KG1 (cell line): ENCODE measurements around the gene LRRC47.
A peak's percentile ranks its signal among the peaks of the same experiment; 100 is the strongest.

Experiments
- DNase-seq: peaks from one replicate; lab custom pipeline; 2025; lab: John Stamatoyannopoulos, UW

Gene LRRC47

GRCh38 chr1:3796215-3797061 is at the start of gene LRRC47:
TSS of gene LRRC47 (minus strand) at chr1:3796498. CDS start at chr1:3796476, 22 bp downstream.
- DNase-seq, result peak; percentile 82

DNA sequence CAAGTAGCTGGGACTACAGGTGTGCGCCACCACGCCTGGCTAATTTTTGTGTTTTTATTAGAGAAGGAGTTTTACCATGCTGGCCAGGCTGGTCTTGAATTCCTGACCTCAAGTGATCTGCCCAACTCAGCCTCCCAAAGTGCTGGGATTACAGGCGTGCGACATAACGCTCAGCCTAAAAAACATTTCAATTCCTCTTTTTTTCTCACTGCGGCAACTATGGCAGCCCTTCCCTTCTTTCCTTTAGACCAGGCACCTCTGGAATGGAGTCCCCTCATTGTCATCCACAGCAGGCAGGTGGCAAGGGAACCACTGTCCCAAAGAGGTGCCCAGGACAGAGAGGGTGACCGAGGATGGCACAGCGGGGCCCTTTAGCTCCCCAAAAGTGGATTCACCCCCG is 46.6 kb upstream of the LRRC47 start:
- DNase-seq, result no peak

- no peak for DNase-seq
Observed at GRCh38 chr1:3841491-3841890, 45.2 kb upstream of the LRRC47 start.

DNA sequence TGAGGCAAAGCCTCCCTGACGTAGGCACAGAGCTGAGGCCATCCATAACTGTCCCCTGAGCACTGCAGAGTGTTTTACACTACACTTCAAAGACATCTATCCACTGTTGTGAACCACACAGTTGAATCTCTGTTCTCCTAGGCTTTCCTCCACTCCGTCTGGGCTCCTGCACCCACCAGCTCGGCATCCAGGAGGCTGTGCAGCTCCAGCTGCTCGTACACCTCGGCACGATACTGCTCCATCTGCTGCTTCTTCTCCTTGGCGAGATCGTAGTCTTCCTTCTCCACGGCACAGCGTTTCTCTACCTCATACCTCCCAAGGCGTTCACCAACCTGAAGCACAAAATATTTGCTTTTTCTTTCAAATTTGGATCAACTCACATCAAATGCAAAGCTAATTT is 42.5 kb upstream of the LRRC47 start:
- no peak for DNase-seq

DNA sequence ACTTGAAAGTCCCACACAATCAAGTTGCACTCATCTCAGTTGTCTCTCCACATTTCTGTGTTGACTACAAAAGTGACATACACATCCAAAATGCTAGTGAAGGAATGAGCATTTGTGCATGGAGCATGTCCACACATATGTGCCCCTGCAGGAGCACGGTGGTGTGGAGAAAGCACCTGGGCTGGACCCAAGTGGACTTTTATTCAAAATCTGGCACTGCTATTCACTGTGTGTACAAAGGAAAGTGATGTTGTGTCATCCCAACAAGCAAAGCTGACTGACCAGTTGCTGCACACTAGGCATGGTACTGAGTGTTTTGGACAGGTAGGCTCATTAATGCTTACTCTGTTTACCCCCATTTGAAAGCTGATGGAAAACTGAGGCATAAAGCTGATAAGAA is 41.4 kb upstream of the LRRC47 start:
- no peak for DNase-seq

DNA sequence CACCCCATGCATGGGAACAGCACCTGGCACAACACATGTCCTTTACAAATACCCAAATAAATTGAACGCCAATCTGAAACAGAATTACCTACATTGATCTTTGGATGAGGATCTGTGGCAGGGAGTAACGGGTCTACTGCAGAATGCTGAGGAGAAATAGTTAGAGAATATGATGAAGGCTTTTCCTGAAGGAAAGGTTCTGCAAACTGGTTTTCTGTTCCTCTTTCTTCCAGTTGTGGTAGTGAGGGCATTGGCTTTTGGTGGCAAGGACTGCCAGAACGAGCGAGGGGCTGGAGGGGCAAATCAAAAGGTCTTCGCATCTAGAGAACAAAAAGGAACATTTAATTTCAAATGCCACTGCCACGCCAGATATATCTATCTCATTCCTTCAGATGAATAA is 40.9 kb upstream of the LRRC47 start:
- no peak for DNase-seq

GRCh38 chr1:3836421-3836820 is 40.1 kb upstream of the LRRC47 start:
- no peak for DNase-seq

GRCh38 chr1:3834701-3835100 is 38.4 kb upstream of the LRRC47 start:
- no peak for DNase-seq

DNA sequence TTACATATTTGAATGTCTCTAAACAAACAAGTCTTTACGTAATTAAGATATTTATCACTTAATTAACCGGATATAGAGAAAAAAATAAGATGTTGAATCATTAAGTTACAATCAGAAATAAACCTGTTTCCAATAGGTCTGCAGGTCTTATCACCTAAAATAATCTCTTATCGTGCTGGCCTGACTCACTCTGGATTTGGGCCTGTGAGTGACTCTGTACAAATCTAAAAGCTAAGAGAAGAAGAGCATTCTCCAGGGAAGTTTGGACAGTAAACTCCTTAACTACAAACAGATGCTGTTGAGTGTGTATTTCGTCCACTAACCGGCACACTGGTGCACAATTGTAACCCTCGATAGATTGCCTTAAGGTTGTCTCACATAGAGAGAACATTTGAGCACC is 35.4 kb upstream of the LRRC47 start:
- no peak for DNase-seq

- no peak for DNase-seq
Observed at GRCh38 chr1:3828391-3828790, 32.1 kb upstream of the LRRC47 start.

- DNase-seq, result no peak
Observed at GRCh38 chr1:3827813-3828307, 31.6 kb upstream of the LRRC47 start.

DNA sequence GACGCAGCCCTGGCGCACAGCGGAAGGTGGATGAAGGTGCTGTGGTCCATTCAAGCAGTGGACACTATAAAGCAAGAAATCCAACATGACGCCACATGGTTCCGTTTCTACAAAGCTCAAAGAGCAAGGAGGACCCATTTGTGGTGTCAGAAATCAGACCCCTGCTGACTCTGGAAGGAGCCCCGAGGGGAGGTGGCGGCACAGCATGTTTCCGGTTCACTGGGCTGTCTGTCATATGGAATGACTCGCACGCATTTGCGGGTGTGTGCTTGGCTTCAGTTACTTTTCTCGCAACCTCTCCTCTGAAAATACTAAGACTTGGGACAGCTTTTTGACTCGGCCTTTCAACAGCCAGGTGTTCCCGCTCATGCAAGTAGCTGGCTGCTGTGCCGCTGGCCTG is 29.1 kb upstream of the LRRC47 start:
- no peak for DNase-seq

DNA sequence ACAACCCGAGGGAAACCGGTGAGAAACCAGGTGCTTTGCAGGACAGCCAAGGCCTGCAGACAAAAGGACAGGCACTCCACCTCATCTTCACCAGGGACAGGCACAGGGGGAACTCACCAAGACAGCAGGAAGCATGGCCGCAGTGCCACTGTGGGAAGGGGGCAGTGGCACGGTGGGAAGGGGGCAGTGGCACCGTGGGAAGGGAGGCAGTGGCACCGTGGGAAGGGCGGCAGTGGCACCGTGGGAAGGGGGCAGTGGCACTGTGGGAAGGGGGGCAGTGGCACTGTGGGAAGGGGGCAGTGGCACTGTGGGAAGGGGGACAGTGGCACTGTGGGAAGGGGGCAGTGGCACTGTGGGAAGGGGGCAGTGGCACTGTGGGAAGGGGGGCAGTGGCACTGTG is 28.4 kb upstream of the LRRC47 start:
- DNase-seq, result no peak

GRCh38 chr1:3822421-3822820 is 26.1 kb upstream of the LRRC47 start:
- no peak for DNase-seq

- DNase-seq, result no peak
Observed at GRCh38 chr1:3821908-3822307, 25.6 kb upstream of the LRRC47 start.

DNA sequence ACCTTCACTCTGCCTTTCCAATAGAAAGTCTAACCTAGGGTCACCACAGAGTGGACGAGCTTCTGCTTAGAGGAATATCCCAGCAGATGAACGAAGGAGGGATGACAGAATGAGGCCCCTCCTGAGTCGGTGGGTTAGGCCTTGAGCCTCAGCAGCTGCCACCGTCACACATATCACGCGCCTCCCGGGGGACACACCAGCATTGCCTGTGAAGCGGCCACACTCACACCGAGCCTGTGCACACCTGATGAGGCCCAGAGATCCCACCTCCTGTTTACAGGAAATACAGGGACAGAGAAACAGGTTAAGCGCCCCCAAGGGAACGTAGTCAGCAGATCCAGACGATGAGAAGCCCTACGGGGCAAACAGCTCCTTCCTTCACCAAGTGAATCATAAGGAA is 25.1 kb upstream of the LRRC47 start:
- DNase-seq, result no peak

GRCh38 chr1:3821004-3821403 is 24.7 kb upstream of the LRRC47 start:
- no peak for DNase-seq

DNA sequence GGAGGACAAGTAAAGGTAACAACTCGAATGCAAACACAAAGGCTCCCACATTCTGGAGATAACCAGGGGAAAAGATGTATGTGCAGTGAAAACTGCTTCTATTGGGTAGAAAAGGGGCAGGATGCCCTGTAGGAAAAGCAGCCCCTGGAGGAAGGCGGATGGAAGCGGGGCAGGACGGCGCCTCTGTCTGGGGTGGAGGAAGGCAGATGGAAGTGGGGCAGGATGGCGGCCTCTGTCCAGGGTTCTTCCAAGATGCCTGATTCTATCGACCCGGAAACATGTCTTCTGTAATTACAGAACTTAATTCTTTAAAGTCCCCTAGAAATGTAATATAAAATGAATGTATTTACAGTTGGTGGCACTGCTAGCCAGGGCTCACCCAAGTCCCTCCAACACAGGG is 24.0 kb upstream of the LRRC47 start:
- DNase-seq, result no peak

DNA sequence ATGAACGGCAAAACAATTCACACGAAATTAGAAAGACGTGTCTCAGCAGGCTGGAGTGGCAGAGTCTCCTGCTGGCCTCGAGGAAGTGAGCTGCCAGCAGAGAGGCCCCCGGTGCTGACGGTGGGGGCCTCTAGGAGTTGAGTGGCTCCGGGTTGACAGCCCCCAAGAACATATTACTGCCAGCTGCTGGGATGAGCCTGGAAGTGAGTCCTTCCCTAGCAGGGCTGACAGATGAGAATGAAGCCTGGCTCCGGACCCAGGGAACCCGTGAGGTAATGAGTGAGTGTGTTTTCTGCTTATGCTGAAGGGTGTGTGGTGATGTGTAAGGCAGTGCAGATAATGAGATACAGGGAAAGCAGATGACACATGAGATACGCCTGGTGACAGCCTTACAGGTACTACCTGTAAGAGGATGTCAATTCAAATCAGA is 23.5 kb upstream of the LRRC47 start:
- no peak for DNase-seq

DNA sequence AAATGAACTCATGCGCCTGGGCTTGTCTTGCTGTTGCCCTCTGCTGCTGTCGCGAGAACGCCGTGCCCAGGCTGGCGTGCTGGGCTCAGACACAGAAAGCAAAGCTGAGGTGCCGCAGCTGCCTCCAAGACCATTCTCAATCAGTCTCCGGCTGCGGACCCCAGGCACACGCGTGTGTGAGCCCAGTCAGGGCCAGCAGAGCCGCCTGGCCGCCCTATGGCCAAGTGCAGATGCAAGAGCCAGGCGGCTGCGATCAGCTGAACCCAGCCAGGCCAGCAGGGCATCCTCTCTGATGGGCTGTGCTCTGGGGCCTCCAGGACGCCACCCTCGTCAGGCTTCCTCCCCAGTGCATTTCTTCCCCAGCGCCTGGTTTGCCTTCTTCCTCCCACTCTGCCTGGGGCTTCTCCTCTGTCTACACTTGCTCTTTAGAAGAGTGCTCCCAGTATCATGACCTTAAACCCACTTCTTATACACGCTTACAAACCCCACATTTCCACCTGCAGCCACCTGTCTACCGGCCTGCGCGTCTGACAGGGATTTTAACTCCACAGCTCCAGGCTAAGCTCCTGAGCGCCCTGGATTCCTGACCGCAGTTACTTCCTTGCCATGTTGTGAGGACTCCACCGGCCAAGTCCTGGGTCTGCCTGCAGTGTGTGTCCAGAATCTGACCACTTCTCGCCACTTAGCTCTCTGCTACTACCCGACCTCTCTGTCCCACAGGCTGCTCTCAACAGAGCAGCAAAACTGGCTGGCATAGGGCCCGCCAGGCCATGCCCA is 21.7 kb upstream of the LRRC47 start:
- DNase-seq, result no peak

DNA sequence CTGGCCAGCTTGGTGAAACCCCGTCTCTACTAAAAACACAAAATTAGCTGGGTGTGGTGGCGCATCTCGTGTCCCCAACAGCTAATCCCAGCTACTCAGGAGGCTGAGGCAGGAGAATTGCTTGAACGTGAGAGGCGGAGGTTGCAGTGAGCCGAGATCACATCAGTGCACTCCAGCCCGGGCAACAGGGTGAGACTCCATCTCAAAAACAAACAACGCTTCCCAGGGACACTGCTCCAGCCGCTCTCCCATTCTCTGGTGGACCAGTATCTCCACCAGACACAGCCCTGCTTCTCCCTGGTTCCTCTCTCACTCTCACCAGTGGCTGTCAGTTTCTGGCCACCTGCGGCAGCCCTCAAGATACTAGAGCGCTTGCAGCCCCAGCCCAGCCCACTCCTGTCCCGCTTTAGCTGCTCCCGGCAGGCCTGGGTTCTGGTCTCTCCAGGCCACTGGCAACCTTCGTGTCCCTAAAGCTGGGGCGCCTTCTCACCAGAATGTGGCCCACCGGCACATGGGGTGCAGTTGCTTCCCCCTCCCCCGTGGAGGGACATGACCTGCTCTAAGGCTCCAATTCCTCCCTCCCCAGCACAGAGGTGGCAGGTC is 20.9 kb upstream of the LRRC47 start:
- no peak for DNase-seq

DNA sequence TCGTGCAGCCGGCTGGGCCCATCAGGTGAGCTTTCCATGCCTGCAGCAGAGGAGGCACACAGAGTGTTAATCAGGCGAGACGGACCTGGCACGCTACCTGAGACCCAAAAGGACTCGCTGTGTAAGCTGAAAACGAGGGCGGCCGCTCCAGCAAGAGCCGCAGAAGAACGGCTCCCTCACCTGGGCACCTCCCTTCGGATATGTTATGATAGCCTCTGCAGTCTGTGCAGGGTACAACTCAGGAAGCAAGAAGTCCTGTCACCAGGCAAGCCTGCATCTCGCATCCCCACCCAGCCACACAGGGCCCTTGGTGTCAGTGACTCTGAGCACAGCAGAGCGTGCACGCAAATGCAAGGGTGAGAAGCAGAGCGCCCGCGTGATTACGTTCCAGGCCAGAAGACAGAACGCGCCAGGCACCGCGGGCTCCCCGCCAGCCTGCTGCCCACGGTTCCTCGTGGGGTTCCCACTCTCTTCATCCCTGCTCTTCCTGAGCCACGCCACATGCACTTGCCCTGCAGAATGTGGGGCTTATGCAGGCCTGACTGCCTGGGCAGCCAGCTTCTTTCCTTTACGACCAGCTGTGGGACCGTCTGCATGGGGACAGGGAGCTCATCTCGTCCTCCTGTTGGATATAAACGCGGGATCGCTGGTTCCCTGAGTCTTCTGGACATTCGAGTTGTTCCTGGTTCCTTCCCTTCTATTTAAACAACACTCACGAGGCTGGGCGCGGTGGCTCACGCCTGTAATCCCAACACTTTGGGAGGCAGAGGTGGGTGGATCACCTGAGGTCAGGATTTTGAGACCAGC is 20.2 kb upstream of the LRRC47 start:
- no peak for DNase-seq
